ENCODE data around the gene PCIF1. TPM values are rescaled to one million over a fixed set of nuclear protein-coding genes. Genes with fewer than 3 reads are reported as not detected.

PCIF1 gene
- total RNA-seq, 4 donors from 2014 or later: 18.8 to 36.9 (median 25.8) TPM

DNA sequence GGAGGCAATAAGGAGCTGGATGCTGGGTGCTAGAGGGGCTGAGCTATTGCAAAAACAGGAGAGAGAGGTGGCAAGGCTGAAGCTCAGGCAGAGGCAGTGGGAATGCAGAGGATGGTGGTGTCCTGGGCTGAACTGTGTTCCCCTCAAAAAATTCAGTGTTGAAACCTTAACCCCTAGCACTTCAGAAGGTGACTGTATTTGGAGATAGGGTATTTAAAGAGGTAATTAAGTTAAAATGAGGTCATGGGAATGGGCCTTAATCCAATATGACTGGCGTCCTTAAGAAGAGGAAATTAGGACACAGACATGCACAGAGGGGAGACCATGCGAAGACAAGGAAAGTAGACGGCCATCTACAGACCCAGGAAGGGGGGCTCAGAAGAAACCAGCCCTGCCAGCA lies 62.7 kb downstream of the PCIF1 start:
- TF ChIP-seq, protein P1, sequence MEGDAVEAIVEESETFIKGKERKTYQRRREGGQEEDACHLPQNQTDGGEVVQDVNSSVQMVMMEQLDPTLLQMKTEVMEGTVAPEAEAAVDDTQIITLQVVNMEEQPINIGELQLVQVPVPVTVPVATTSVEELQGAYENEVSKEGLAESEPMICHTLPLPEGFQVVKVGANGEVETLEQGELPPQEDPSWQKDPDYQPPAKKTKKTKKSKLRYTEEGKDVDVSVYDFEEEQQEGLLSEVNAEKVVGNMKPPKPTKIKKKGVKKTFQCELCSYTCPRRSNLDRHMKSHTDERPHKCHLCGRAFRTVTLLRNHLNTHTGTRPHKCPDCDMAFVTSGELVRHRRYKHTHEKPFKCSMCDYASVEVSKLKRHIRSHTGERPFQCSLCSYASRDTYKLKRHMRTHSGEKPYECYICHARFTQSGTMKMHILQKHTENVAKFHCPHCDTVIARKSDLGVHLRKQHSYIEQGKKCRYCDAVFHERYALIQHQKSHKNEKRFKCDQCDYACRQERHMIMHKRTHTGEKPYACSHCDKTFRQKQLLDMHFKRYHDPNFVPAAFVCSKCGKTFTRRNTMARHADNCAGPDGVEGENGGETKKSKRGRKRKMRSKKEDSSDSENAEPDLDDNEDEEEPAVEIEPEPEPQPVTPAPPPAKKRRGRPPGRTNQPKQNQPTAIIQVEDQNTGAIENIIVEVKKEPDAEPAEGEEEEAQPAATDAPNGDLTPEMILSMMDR (IDR thresholded peaks at IDR 0.05): no peak
- no peak for ATAC-seq (ENCODE audit: low FRiP score)
- no peak for DNase-seq (ENCODE audit: low spot score)

Other genes starting within 250 kb of the PCIF1 start
- not detected for gene WFDC13, start 232.6 kb upstream of the PCIF1 start, total RNA-seq
- gene WFDC10B, start 229.7 kb upstream of the PCIF1 start, total RNA-seq: under 1 TPM in 1 of 4 donors, not detected in 3; 0.93 TPM
- gene SPINT4, start 212.3 kb upstream of the PCIF1 start, total RNA-seq: not detected
- gene WFDC3, start 142.8 kb upstream of the PCIF1 start, total RNA-seq: 1 to 10 TPM in 1 of 4 donors, not detected in 3; 1.6 TPM
- gene DNTTIP1, start 142.7 kb upstream of the PCIF1 start, total RNA-seq: 10 to 100 TPM; 12.7 to 38.6 (median 18.1) TPM
- gene UBE2C, start 122.0 kb upstream of the PCIF1 start, total RNA-seq: 10 to 100 TPM in 1 of 4 donors, 1 to 10 TPM in 1, not detected in 2; 1.4 to 10.1 TPM
- gene TNNC2, start 107.4 kb upstream of the PCIF1 start, total RNA-seq: 1 to 10 TPM in 3 of 4 donors, not detected in 1; 1.2 to 2.2 (median 1.5) TPM
- gene SNX21, start 100.9 kb upstream of the PCIF1 start, total RNA-seq: 100 to 1,000 TPM in 1 of 4 donors, 10 to 100 TPM in 3; 42.6 to 147 (median 66.8) TPM
- 10 to 100 TPM; 16.1 to 35.0 (median 30.8) TPM for gene ACOT8, start 77.3 kb upstream of the PCIF1 start, total RNA-seq
- 1 to 10 TPM; 2.3 to 5.0 (median 3.1) TPM for gene ZSWIM3, start 77.1 kb upstream of the PCIF1 start, total RNA-seq
- gene ZSWIM1, start 53.5 kb upstream of the PCIF1 start, total RNA-seq: 1 to 10 TPM; 5.5 to 9.9 (median 7.0) TPM
- gene SPATA25, start 47.1 kb upstream of the PCIF1 start, total RNA-seq: 10 to 100 TPM in 1 of 4 donors, 1 to 10 TPM in 3; 1.8 to 27.0 (median 3.6) TPM
- gene NEURL2, start 43.5 kb upstream of the PCIF1 start, total RNA-seq: 10 to 100 TPM in 3 of 4 donors, 1 to 10 TPM in 1; 8.5 to 32.0 (median 11.6) TPM
- gene CTSA, start 43.3 kb upstream of the PCIF1 start, total RNA-seq: 100 to 1,000 TPM in 1 of 4 donors, 10 to 100 TPM in 3; 79.2 to 148 (median 85.9) TPM
- 1,000 to 10,000 TPM in 1 of 4 donors, 100 to 1,000 TPM in 3; 215 to 1,101 (median 301) TPM for gene PLTP, start 22.5 kb upstream of the PCIF1 start, total RNA-seq
- gene ZNF335, start 37.5 kb downstream of the PCIF1 start, total RNA-seq: 10 to 100 TPM; 14.5 to 29.1 (median 19.7) TPM
- 10 to 100 TPM in 2 of 4 donors, 1 to 10 TPM in 1, under 1 TPM in 1; 0.84 to 90.4 (median 13.7) TPM for gene MMP9, start 74.2 kb downstream of the PCIF1 start, total RNA-seq
- gene SLC12A5, start 94.5 kb downstream of the PCIF1 start, total RNA-seq: under 1 TPM in 1 of 4 donors, not detected in 3; 0.19 TPM
- gene NCOA5, start 155.3 kb downstream of the PCIF1 start, total RNA-seq: 10 to 100 TPM; 19.3 to 41.1 (median 23.2) TPM
- 10 to 100 TPM; 15.0 to 33.4 (median 23.2) TPM for gene CD40, start 183.6 kb downstream of the PCIF1 start, total RNA-seq